DND-41 (cell line): Measurements from ENCODE around the gene TEN1.

Experiments
- ATAC-seq: fragments of 200-7000 bp; cut with Tn5 transposase; 3 replicates; pipeline ENCODE4 v1.9.1; 2021; ENCODE audit warnings: low read depth; ENCODE audit not compliant: insufficient read depth
- DNase-seq: peaks from one replicate; pipeline ENCODE4 v3.0.0-alpha.2; 2020
- H2AFZ ChIP-seq: 2 replicates; pipeline ENCODE4 v1.6.0; 2012; ENCODE audit warnings: low read depth, low read length
- H3K27ac ChIP-seq: 2 replicates; pipeline ENCODE4 v1.5.1; 2012; ENCODE audit warnings: low read length, inconsistent platforms
- H3K27me3 ChIP-seq: fragments of 200-600 bp; sonication (generic); 2 replicates; pipeline ENCODE4 v1.6.0; 2012; ENCODE audit warnings: low read length, mild to moderate bottlenecking, inconsistent platforms; ENCODE audit not compliant: insufficient read depth, poor library complexity
- H3K36me3 ChIP-seq: 2 replicates; pipeline ENCODE4 v1.5.1; 2012; ENCODE audit warnings: low read length, inconsistent platforms; ENCODE audit not compliant: insufficient read depth
- H3K4me1 ChIP-seq: 2 replicates; pipeline ENCODE4 v1.5.1; 2012; ENCODE audit warnings: mild to moderate bottlenecking, low read length; ENCODE audit not compliant: insufficient read depth
- H3K4me2 ChIP-seq: 2 replicates; pipeline ENCODE4 v1.6.0; 2012; ENCODE audit warnings: mild to moderate bottlenecking, moderate library complexity, low read length, inconsistent platforms; ENCODE audit not compliant: insufficient read depth
- H3K4me3 ChIP-seq, 2 experiments: fragments of 200-600 bp in 1 of 2; shearing (Covaris generic) in 1 of 2; 2 replicates each; pipeline ENCODE4 v1.5.1; 2012 to 2016; ENCODE audit warnings: inconsistent platforms in 2 of 2, low read length in 2 of 2, mild to moderate bottlenecking in 2 of 2, low read depth in 1 of 2, moderate library complexity in 1 of 2
- H3K79me2 ChIP-seq: 2 replicates; pipeline ENCODE4 v1.6.0; 2012; ENCODE audit warnings: low read length, inconsistent platforms; ENCODE audit not compliant: insufficient read depth
- H3K9ac ChIP-seq: 2 replicates; pipeline ENCODE4 v1.6.0; 2012; ENCODE audit warnings: low read depth, mild to moderate bottlenecking, inconsistent platforms, low read length, moderate library complexity
- H3K9me3 ChIP-seq: 2 replicates; pipeline ENCODE4 v1.5.1; 2012; ENCODE audit warnings: low read length, moderate library complexity, mild to moderate bottlenecking, inconsistent platforms; ENCODE audit not compliant: insufficient read depth, severe bottlenecking
- H4K20me1 ChIP-seq: 2 replicates; pipeline ENCODE4 v1.6.0; 2012; ENCODE audit warnings: low read length; ENCODE audit not compliant: insufficient read depth
- CTCF ChIP-seq: IDR thresholded peaks from 2 replicates; pipeline ENCODE4 v1.5.1; 2012; ENCODE audit warnings: borderline replicate concordance, low read length, moderate library complexity, mild to moderate bottlenecking; ENCODE audit not compliant: poor library complexity, severe bottlenecking; ENCODE audit errors: extremely low read depth
- EZH2 ChIP-seq: IDR thresholded peaks from 3 replicates; pipeline ENCODE4 v1.6.1; 2012; ENCODE audit warnings: borderline replicate concordance, low read depth, mild to moderate bottlenecking, moderate library complexity, low read length, inconsistent platforms; ENCODE audit not compliant: severe bottlenecking

TEN1 gene

GRCh38 chr17:76000755-76001521 lies 21.9 kb downstream of the TEN1 start, which contains the start of gene CDK3:
Gene CDK3 (plus strand): TSS chr17:76000855. CDS start chr17:76001426, 571 bp downstream.
- Histone ChIP-seq H3K4me2 (no peak within 1 kb of the TSS), H3K79me2 (no peaks in the 10 kb centered on the region), H2AFZ (no peak within 1 kb of the TSS), H4K20me1 (no peaks in the 10 kb centered on the region), H3K9ac (no peak within 1 kb of the TSS; the same call in none of the 2 replicates), H3K4me3 (no peak within 1 kb of the TSS), H3K9me3 (no peaks in the 10 kb centered on the region), H3K27ac (peak within 1 kb of the TSS; percentile 48; the same call in 1 of the 2 replicates), H3K36me3 (0 out of 2 replicates have a peak, but pooled peaks cover 4% of the 10 kb centered on the region), H3K4me1 (no peaks in the 10 kb centered on the region), H3K27me3 (no peaks in the 10 kb centered on the region)
- no peak for DNase-seq
- TF ChIP-seq CTCF (no peak), EZH2 (no peak)
- no peak for ATAC-seq

- Histone ChIP-seq H3K9me3 (no peaks in the 10 kb centered on the region), H4K20me1 (no peaks in the 10 kb centered on the region), H2AFZ (no peak overlapping the region), H3K9ac (no peak overlapping the region), H3K4me3 (no peak overlapping the region), H3K27me3 (no peaks in the 10 kb centered on the region), H3K27ac (no peak overlapping the region; the same call in 1 of the 2 replicates), H3K79me2 (no peaks in the 10 kb centered on the region), H3K36me3 (0 out of 2 replicates have a peak, but pooled peaks cover 4% of the 10 kb centered on the region), H3K4me2 (no peak overlapping the region), H3K4me1 (no peaks in the 10 kb centered on the region)
- ATAC-seq (no peak), DNase-seq (no peak)
- TF ChIP-seq EZH2, result no peak
- no peak for TF ChIP-seq CTCF
These were observed 23.1 kb downstream of the TEN1 start for GRCh38 chr17:76002100-76002499.

DNA sequence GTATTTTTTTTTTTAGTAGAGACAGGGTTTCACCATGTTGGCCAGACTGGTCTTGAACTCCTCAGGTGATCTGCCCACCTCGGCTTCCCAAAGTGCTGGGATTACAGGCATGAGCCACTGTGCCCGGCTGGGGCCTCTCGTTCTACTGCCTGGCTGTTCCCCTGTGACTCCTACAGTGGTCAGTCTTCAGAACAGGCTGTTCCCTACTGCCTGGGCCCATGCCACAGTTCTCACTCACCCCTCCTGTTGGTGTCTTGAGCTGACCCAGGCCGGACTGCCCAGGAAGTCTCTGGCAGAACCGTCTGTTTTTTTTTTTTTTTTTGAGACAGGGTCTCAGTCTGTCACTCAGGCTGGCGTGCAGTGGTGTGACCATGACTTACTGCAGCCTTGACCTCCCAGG lies 24.9 kb downstream of the TEN1 start:
- H3K27ac ChIP-seq, result no peak overlapping the region
- no peaks in the 10 kb centered on the region for H4K20me1 ChIP-seq
- no peak for ATAC-seq
- H2AFZ ChIP-seq, result no peak overlapping the region
- TF ChIP-seq CTCF, result no peak
- no peak for TF ChIP-seq EZH2
- no peak for DNase-seq
- H3K27me3 ChIP-seq, result no peaks in the 10 kb centered on the region
- no peak overlapping the region for H3K9ac ChIP-seq
- H3K79me2 ChIP-seq, result no peaks in the 10 kb centered on the region
- no peaks in the 10 kb centered on the region for H3K4me1 ChIP-seq
- H3K4me2 ChIP-seq, result no peak overlapping the region
- no peaks in the 10 kb centered on the region for H3K9me3 ChIP-seq
- H3K4me3 ChIP-seq, result no peak overlapping the region
- 0 out of 2 replicates have a peak, but pooled peaks cover 4% of the 10 kb centered on the region for H3K36me3 ChIP-seq
